Ureter (tissue), 1 donor: ENCODE data around the gene GAL3ST2. TPM values are rescaled to one million over a fixed set of nuclear protein-coding genes. Genes with fewer than 3 reads are reported as not detected.
"Not testable (repeated sequence)": the region's sequence is repeated elsewhere in the genome, so short reads cannot be mapped to it uniquely, and the experiment has no call there.

Experiments
- DNase-seq: peaks from one replicate; pipeline ENCODE4 v3.0.0-alpha.2; 2020; ENCODE audit warnings: low spot score
- total RNA-seq: library from RNA; stranded (reverse); gene quantifications from one replicate; pipeline ENCODE4 v1.2.4, GENCODE V29; 2023
- donor health status: DM: yes; HTN: yes; CAD: no.

GAL3ST2 gene
- total RNA-seq, 1 donor from 2014 or later = 0.47 TPM

DNA sequence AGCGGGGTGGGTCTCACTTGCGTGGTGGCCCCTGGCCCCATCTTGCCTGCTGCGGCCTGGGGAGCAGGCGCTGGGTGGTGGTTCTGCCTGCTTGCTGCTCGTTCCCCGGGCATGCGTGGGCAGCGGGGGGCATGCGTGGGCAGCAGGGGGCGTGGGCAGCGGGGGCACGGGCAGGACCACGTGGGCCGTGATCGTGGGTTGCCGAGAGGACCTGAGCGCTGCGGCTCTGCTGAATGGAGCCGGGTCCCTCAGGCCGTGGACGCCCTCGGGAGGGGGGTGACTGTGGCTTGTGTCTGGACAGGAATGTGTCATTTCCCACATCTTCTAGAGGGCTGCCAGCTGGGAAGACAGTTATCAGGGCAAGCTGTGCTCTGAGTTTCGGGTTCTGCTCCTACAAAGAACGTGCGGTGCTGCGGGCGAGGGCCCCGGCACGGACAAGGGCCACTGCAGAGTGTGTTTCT lies 8.3 kb upstream of the GAL3ST2 start:
- DNase-seq = peak; percentile 42

DNA sequence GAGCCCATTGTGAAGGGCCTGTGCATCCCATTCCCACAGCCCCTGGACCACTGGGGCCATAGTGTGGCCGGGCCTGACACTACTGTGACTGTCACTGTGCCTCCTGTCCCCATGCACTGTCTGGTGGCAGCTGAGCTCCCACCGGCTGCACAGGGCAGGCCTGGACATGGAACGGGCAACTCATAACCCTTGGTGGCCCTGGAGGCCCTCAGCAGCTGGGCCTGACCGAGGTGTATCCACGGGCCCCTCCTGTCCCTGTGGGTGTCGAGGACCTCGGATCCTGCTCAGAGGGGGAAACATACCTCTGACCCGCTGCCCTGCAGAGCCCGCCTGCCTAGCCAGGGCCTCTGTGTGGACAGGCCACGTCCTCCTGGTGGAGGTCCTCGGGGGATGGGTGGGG lies 7.8 kb upstream of the GAL3ST2 start:
- DNase-seq = no peak

DNA sequence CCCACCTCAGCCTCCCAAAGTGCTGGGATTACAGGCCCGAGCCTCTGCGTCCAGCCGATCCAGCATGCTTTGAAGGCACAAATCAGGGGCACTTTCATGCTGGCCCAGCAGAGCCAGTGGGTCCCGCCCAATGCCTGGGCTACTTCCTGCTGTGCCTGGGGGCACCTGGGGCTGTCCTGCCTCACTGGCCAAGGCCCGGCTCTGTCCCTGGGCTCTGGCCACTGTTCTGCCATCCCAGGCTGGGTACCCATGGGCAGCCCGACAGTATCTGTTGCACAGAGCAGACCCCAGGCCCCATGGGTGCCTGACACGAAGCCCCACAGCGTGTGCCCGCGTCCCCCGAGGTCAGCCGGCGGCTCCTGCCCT lies 6.8 kb upstream of the GAL3ST2 start:
- no peak for DNase-seq

DNA sequence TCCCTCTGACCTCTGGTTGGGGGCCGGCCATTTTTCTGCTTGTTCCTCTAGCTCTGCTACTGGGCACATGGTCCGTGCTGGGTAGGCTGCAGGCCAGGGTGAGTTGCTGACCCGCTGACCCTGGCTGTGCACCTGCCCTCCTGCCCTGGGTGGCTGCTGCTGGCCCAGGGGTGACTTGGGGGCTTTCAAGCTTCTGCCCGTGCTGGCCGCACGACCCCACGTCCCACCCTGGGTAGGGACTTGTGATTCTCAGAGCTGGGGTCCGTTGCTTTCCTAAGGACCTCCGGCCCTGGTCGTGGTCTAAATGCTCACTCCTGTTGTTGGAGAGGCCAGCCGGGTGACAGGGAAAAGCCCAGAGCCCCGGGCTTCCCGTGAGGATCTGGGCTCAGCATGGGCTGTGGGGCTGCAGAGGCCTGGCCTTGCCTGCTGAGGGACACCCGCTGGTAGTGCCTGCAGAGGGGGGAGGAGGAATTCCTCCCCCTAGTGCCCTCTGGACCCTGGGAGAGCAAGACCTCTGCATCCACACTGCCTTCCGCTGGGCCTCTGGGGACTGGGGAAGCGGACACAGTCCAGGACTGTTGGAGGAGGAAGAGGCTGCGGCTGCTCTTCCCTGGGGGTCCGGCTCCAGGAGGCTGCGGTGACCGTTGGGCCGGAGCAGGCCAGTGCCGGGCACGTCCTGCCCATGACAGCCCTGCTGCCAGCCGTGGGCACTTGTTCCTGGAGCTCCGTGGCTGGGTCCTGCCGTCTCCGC lies 6.3 kb upstream of the GAL3ST2 start:
- DNase-seq = peak; percentile 44

DNA sequence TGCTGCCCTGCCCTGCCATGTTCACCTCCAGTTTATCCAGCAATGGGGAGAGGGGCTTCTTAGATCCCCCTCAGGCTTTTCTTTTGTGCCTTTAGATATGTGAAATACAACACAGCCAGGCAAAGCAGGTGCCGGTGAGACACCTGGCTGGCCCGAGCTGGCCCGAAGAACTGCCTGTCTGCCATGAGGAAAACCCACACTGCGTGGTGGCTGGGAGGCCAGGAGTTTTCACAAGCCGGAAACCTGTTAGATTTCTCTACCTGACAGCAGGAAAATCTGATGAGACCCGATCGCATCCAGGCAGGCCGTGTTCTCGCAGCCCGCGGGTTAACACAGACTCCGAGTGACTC lies 5.7 kb upstream of the GAL3ST2 start:
- no peak for DNase-seq

DNA sequence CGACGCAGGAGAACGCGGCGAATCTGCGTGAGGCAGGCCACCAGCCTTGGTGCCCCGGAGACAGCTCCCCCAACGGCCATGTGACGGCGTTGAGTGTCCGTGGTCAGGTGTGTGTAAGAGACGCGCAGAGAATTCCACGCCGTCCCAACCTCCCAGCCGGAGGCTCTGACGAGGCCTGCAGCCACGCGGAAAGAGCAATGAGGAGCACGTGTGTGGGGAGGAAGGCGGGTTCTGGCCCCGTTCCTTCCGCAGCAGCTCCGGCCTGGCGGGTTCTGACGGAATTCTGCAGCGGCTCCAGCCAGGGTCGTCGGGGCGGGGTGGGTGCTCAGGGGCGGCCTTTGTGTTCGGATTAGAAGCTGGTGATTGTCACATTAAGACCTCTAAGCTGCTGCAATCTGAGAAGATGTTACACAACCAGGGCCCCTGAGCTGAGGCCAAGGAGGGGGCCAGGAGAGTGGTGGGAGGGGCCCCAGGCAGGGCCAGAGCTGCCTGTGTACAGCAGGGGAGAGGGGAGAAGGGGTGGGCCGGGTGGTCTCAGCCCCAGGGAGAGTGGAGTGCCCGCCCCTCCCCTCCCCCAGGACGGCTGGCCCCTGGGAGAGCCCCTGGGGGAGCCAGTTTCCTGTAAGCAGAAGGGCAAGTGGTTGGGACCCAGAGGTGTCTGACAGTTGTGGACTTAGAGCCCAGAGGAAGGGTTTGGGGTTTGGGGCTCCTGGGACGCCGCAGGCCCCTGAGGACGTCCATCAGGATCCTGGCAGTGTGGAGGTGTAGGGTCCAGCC lies 5.1 kb upstream of the GAL3ST2 start:
- peak; percentile 75 for DNase-seq

DNA sequence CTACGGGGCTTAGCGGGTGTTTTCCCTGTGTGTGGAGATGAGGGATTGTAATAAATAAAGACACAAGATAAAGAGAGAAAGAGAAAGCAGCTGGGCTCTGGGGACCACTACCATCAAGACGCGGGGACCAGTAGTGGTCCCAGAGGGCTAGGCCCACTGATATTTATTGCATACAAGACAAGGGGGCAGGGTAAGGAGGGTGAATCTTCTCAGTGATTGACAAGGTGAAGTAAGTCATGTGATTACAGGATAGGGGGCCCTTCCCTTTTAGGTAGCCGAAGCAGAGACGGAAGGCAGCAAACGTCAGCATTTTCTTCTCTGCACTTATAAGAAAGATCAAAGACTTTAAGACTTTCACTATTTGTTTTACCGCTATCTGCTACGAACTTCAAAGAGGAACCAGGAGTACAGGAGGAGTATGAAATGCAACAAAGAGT lies 4.5 kb upstream of the GAL3ST2 start:
- DNase-seq = no peak

DNA sequence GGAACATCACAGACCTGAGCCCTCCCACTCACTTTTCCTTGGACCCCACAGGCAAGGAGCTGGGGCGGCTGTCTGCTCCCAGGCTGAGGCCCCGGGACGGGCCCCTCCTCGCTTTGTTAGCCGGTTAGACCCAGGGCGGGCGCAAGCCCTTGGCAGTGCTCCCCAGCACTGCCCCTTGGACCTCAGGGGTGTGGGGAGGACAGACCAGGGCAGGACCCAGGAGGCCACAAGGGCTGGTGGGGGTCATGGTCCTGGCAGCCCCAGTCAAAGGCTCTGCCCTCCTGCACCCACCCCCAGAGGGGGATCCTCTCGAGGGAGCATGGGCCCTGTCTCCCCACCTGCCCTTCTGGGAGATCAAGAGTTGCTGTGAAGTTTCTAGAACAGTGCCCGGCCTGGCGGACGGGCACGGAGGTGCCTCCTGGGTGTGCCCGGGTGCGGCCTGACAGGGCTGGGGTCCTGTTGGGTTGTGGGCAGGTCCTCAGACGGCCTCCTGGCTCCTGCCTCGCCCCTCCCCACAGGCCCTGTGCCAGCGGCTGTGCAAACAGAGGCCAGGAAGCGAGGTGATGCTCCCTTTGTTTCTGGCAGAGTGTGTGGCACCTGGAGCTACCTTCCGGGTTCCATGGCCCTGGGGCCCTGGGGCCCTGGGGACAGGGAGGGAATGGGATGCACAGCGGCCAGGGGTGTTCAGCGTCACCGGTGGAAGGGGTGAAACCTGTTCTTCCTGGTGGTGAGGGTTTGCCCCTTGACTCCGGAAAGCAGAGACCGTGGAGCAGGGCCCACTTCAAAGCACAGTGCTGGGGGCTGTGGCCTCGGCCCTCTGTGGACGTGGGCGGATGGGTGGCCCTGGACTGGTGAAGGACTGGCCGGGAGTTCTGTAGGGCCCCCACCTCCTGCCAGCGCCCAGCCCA lies 2.9 kb upstream of the GAL3ST2 start:
- DNase-seq = peak; percentile 46

DNA sequence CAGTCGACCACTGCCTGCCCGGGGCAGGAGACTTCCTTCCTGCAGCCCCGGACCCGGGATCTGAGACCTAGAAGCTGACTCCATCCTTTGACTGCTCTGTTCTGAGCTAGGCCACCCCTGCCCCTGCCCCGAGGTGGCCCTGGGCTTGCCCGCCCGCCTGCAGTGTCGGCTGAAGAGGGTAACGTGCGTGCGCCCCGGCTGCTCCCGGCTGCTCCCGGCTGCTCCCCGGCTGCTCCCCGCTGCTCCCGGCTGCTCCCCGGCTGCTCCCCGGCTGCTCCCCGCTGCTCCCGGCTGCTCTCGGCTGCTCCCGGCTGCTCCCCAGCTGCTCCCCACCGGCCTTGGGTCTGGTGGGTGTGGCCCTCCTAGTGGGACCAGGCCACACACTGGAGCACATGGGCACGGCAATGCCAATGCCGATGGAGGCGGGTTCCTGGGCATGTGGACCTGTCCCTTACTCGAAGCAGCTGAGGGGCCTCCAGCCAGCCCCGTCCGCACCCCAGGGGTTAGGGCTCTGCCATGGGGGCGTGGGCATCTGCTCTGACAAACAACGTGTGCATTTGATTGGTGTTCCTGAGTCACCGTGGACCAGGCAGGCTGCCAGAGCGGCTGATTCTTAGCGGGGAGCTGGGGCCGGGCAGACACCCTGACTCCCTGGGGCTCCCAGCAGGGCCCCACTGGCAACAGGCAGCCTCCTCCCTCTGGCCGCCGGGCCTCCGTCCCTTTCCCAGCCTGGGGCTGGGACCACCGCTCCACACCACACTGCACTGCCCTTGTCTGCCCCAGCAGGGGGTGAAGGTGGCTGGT lies 2.0 kb upstream of the GAL3ST2 start:
- DNase-seq = peak; percentile 64

DNA sequence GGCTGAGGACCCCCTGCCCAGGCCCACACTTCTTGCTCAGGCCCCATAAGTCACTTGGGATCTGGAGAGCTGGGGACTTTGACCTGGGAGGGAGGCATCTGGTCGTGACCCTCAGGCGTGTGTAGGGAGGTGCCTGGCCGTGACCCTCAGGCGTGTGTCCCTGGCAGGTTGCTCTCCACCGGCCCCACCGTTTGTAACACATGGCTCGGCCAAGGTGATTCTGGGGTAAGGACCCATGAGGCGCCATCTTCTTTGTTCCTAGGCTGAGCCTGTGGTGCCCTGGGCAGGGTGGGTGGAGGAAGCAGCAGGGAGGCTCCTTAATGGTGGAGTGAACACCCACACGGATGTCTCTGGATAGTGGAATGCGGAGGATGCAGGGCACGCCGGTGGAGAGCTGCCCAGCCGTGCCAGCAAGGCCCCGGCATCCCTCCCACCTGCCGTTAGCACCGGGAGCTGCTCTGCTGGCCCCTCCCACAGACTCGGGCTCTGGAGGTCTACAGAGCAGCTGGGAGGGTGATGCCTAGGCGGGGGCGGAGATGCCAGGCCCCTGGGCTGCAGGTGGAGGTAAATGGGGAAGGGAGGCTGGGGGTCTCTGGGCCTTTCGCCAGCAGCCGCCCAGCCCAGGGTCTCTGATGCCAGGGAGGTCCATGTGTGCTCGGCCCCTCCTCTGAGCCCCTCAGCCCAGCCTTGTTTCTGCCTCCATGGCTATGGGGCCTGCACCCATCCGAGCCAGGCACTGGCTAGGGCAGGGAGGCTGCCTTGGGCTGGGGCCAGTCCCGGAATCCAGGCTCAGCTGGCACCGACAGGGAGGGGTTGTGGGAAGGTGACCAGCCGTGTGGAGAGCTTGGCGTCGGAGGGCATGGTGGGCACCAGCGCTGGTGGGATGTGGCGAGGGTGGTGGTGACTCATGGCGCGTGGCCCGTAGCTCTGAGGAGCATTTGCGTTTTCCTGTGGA lies 1.1 kb upstream of the GAL3ST2 start:
- peak; percentile 40 for DNase-seq

DNA sequence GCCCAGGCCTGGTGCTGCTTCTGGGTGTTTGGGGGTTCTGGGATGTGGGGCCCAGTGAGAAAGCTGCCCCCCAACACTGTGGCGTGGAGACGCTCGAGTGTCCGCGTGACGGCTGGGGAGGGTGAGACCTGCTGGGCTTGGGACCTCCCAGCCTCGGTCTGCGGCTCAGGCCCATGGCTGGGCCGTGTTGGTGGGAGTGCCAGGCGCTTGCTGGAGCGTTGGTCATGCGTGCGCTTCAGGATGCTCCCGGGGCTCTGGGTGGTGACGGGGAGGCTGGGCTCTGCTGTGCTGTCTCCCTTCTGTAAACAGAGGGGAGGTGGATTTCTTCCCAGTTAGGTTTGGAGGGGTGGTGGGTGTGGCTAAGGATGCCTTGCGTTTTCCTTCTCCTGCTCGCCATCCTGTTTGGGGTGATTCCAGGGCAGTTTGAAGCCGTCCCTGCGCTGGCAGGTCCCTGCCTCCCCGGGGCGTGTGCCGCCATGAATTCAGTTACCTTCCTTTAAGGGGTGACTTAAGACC lies 606 bp downstream of the GAL3ST2 start:
- no peak for DNase-seq

DNA sequence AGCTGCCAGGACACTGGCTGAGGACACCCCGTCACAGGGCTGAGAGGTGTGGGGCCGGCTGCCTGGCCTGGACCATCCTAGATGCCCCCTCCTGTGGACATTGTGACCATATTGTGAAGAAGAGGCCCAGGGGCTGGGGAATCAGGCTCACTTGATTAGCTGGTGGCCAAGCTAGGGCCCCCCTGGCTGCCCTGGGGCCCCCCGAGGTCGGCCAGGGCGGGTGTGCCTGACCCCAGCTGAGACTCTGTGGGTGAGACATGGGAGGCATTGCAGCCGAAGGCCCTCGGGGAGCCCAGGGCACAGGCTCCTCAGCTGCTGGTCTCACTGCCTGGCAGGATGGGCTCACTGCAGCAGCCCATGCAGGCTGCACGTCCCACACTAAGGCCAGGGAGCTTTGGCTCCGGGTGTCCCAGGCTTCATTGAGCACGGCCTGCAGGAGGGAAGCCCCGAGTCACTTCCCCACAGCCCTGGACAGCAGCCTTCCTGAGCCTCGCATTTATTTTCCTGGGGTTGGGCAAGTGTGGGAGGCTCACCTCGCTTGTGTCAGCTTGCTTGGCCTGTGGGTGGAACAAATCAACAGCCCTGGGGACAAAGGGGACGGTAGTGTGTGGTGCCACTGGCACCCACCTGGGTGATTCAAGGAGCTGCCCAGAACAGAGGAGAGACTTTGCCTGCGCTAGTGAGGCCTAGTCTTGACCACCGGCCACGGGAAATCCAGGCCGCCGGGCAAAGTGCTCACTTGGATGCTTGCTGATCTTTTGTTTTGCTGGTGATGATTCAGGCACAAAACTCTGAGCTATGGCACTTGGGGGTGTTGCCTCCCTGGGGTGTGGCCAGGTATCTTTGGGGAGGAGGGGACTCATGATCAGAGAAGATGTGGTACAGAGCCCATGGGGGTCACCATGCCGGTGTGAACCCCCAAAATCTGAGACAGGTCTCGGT lies 1.3 kb downstream of the GAL3ST2 start:
- peak; percentile 40 for DNase-seq

DNA sequence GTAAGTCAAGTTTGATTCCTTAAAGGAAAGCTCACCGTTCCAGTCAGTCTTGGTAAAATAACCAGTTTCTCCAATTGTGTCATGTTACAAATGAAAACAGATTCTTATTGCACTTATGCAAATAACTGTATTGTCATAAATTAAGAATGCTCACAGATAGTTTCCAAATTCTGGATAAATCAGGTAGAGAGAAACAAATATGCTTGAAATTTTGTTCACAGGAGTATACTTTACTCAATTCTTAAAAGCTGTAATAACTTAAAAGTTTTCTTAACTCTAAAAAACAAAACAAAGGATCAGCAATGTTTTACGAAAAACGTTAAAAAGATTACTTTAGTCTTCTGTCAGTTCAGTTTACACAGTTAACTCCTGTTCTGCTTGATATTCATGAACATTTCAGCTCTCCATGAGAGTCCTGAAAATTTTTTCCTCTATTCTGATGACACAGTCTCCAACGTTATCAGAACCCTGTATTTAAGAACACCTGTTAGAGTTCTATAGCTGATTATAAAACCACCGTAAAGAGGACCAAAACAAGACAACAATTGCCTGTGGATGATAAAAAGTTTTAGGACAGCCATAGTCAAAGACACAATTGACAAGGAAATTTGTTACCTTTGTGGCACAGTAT lies 4.4 kb downstream of the GAL3ST2 start:
- no peak for DNase-seq

DNA sequence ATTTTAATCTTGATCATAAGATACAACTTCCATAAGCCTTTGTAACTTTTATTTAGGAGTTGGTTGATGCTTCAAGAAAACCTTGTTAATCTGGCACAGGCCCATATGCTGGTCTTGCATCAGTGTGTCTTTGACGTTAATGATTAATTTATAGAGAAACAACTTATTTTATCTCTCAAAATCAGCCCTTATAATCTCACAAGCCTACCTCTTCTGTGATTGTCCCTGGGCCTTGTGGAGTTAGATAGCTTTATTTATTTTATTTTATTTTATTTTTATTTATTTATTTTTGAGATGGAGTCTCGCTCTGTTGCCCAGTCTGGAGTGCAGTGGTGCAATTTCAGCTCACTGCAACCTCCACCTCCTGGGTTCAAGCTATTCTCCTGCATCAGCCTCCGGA lies 5.4 kb downstream of the GAL3ST2 start:
- not testable (repeated sequence) for DNase-seq

DNA sequence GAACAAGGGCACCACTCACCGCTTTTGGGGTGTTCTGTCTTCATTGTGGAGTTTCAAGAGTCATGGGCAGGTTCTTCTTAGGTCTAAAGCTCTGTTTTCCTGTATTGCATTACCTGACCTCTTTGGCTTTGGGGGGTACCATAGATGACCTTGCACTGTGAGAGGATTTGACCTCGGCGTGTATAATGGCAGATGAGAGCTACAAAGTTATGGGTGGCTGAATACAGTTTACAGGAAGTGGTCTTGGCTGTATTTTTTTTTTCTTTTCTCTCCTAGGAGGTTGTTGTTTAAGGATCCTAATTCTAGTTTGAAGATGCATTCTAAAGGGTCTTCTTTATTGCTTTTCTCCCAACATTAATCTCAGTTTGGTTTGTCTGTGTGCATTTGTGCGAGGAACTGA lies 11.5 kb downstream of the GAL3ST2 start:
- DNase-seq = no peak

DNA sequence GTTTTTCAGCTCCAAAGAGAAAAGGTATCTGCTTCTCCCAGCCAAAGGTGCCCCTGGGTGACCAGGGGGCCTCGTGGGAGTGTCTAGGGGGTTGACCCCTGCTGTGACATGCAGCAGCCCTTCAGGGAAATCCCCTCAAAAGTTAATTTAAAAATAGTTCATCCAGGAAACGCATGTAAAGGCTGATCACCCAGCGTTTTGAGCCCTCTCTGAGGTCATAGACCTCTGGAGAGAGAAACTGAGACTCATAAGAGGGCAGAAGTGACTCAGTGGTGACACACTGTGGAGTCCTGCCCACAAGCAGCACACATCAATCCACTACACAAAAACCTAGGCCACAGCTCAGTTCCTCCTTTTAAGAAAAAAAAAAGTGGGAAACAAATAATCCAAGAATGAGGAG lies 11.9 kb downstream of the GAL3ST2 start:
- no peak for DNase-seq

DNA sequence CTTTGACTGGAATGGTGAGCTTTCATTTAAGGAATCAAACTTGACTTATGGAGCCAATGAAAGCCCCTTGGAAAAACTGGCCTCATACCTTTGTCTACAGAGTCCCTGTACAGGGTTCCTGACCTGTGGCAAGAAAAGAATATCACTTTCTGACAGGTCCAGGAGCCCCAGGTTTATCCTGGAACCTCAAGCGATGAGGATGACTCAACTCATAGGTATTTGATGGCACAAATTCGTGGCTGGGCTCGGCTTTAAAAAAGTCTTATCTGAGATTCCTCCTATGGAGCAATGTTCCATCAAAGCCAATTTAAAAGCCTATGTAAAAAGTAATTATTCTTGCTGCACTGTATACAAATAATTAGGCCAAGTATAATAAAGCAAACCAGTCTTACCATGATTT lies 14.8 kb downstream of the GAL3ST2 start:
- not testable (repeated sequence) for DNase-seq

DNA sequence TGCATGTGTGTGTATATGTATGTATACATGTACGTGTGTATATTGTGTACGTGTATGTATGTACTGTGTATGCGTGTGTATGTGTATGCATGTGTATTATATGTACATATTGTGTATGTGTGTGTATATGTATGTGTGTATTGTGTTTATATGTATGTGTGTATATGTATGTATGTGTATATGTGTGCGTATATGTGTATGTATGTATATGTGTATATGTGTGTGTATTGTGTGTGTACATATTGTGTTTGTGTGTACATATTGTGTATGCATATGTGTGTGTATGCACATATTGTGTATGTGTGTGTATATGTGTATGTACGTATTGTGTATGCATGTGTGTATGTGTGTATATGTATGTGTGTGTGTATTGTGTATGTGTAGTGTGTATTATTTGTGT lies 16.8 kb downstream of the GAL3ST2 start:
- no peak for DNase-seq
